H1 (cell line): ENCODE measurements around the gene FREM1. TPM values are rescaled to one million over a fixed set of nuclear protein-coding genes. Genes with fewer than 3 reads are reported as not detected.

Experiments
- CTCF ChIA-PET: fragments of 300-600 bp; sonication (Branson Sonifier 250); formaldehyde crosslinking; loops from one replicate; lab custom pipeline; 2021; ENCODE audit not compliant: partially characterized antibody; lab: Charles Lee
- POLR2A ChIA-PET: fragments of 300-600 bp; sonication (Branson Sonifier 250); formaldehyde crosslinking; loops from one replicate; lab custom pipeline; 2021; ENCODE audit warnings: inconsistent platforms; ENCODE audit not compliant: partially characterized antibody; lab: Charles Lee
- DNase-seq, 2 experiments: peaks; one replicate each; pipeline versions ENCODE4 v3.0.0 to v3.0.0-alpha.2; 2010 to 2022; ENCODE audit warnings: low spot score in 2 of 2, low read depth in 1 of 2, mixed read lengths in 1 of 2
- FAIRE-seq: peaks from 2 replicates; lab custom pipeline; 2011; peaks lifted over from hg19 to GRCh38; lab: Jason Lieb, UNC
- H2AFZ ChIP-seq: 2 replicates; pipeline ENCODE4 v1.8.1; 2012; ENCODE audit warnings: low read length, inconsistent platforms
- H2AK5ac ChIP-seq: 2 replicates; pipeline ENCODE4 v1.6.1; 2013; ENCODE audit warnings: low read depth, low read length
- H2BK120ac ChIP-seq: replicated peaks from 2 replicates; pipeline ENCODE3; 2013; ENCODE audit warnings: low read depth, low read length, inconsistent platforms
- H2BK12ac ChIP-seq: 2 replicates; pipeline ENCODE4 v1.6.1; 2013; ENCODE audit warnings: low read depth, low read length
- H2BK15ac ChIP-seq: 2 replicates; pipeline ENCODE4 v1.6.1; 2013; ENCODE audit warnings: low read length
- H2BK20ac ChIP-seq: 2 replicates; pipeline ENCODE4 v1.6.1; 2013; ENCODE audit warnings: low read length
- H2BK5ac ChIP-seq: 2 replicates; pipeline ENCODE4 v1.6.1; 2013; ENCODE audit warnings: low read depth, low read length
- H3K14ac ChIP-seq: 2 replicates; pipeline ENCODE4 v1.6.1; 2013; ENCODE audit warnings: inconsistent platforms; ENCODE audit not compliant: insufficient read length
- H3K18ac ChIP-seq: 2 replicates; pipeline ENCODE4 v1.6.1; 2013; ENCODE audit warnings: low read length; ENCODE audit errors: extremely low read depth
- H3K23ac ChIP-seq: 2 replicates; pipeline ENCODE4 v1.6.1; 2013; ENCODE audit warnings: inconsistent platforms; ENCODE audit not compliant: insufficient read length
- H3K23me2 ChIP-seq: 2 replicates; pipeline ENCODE4 v1.6.1; 2013; ENCODE audit warnings: low read depth, low read length
- H3K27ac ChIP-seq: 2 replicates; pipeline ENCODE4 v1.6.1; 2011; ENCODE audit warnings: low read depth, low read length, inconsistent platforms
- H3K27me3 ChIP-seq, 4 experiments: replicated peaks in 1 of 4; 1 replicate in 1 of 4; 2 replicates in 3 of 4; pipeline versions ENCODE4 v1.6.1 to v1.8.1; 2011 to 2013; ENCODE audit warnings: low read length in 3 of 4, mild to moderate bottlenecking in 3 of 4, inconsistent platforms in 2 of 4, mixed read lengths in 2 of 4, moderate library complexity in 1 of 4; ENCODE audit not compliant: control insufficient read depth in 3 of 4, insufficient read depth in 3 of 4; ENCODE audit errors: extremely low read depth in 1 of 4
- H3K36me3 ChIP-seq, 4 experiments: 2 replicates each; pipeline versions ENCODE4 v1.6.1 to v1.8.1; 2011 to 2013; ENCODE audit warnings: mild to moderate bottlenecking in 4 of 4, low read length in 3 of 4, moderate library complexity in 2 of 4, control low read depth in 1 of 4, inconsistent platforms in 1 of 4; ENCODE audit not compliant: insufficient read depth in 4 of 4, control insufficient read depth in 2 of 4
- H3K4ac ChIP-seq: replicated peaks from 2 replicates; pipeline ENCODE3; 2013; ENCODE audit warnings: low read length, low read depth, mixed read lengths, inconsistent platforms; ENCODE audit not compliant: insufficient read length
- H3K4me1 ChIP-seq, 4 experiments: replicated peaks in 1 of 4; 1 replicate in 1 of 4; 2 replicates in 3 of 4; pipeline versions ENCODE4 v1.6.1 to v1.8.1; 2011 to 2013; ENCODE audit warnings: low read length in 3 of 4, inconsistent platforms in 2 of 4, mixed read lengths in 1 of 4; ENCODE audit not compliant: insufficient read depth in 4 of 4, control insufficient read depth in 3 of 4
- H3K4me2 ChIP-seq, 2 experiments: 2 replicates each; pipeline versions ENCODE4 v1.6.1 to v1.8.1; 2011 to 2013; ENCODE audit warnings: low read depth in 2 of 2, low read length in 2 of 2, control low read depth in 1 of 2, inconsistent platforms in 1 of 2, mild to moderate bottlenecking in 1 of 2; ENCODE audit not compliant: insufficient read depth in 1 of 2
- H3K4me3 ChIP-seq, 4 experiments: fragments of 200-600, 300-600 bp in 1 of 4; sonication (generic), shearing (Covaris generic), sonication (Bioruptor Twin) in 1 of 4; 2 replicates each; pipeline versions ENCODE4 v1.5.1 to v1.8.1; 2011 to 2016; ENCODE audit warnings: low read length in 4 of 4, low read depth in 3 of 4, control low read depth in 2 of 4, inconsistent platforms in 2 of 4, mild to moderate bottlenecking in 2 of 4, mixed read lengths in 1 of 4, moderate library complexity in 1 of 4; ENCODE audit not compliant: insufficient read depth in 2 of 4; ENCODE audit errors: extremely low read depth in 1 of 4
- H3K56ac ChIP-seq: replicated peaks from 2 replicates; pipeline ENCODE3; 2013; ENCODE audit warnings: low read depth, mild to moderate bottlenecking, mixed read lengths, low read length, inconsistent platforms; ENCODE audit not compliant: insufficient read length
- H3K79me1 ChIP-seq: 2 replicates; pipeline ENCODE4 v1.6.1; 2013; ENCODE audit warnings: low read depth, low read length, control low read depth
- H3K79me2 ChIP-seq, 2 experiments: 2 replicates each; pipeline versions ENCODE4 v1.6.1 to v1.8.1; 2012 to 2013; ENCODE audit warnings: low read length in 2 of 2, mild to moderate bottlenecking in 2 of 2, inconsistent platforms in 1 of 2; ENCODE audit not compliant: insufficient read depth in 2 of 2, control insufficient read depth in 1 of 2
- H3K9ac ChIP-seq, 4 experiments: replicated peaks in 1 of 4; 1 replicate in 1 of 4; 2 replicates in 3 of 4; pipeline versions ENCODE4 v1.6.1 to v1.8.1; 2011 to 2013; ENCODE audit warnings: low read depth in 3 of 4, low read length in 3 of 4, control low read depth in 2 of 4, mild to moderate bottlenecking in 2 of 4, moderate library complexity in 2 of 4, inconsistent platforms in 1 of 4; ENCODE audit errors: extremely low read depth in 1 of 4
- H3K9me3 ChIP-seq, 2 experiments: 2 replicates each; pipeline versions ENCODE4 v1.6.1 to v1.8.1; 2012 to 2013; ENCODE audit warnings: mild to moderate bottlenecking in 2 of 2, moderate library complexity in 2 of 2, control low read depth in 1 of 2, inconsistent platforms in 1 of 2, low read depth in 1 of 2, low read length in 1 of 2, mixed read lengths in 1 of 2; ENCODE audit not compliant: insufficient read depth in 2 of 2
- H4K20me1 ChIP-seq, 2 experiments: replicated peaks in 1 of 2; 2 replicates each; pipeline versions ENCODE3 to v1.8.1; 2011 to 2013; ENCODE audit warnings: inconsistent platforms in 2 of 2, low read length in 2 of 2, mild to moderate bottlenecking in 1 of 2; ENCODE audit not compliant: insufficient read depth in 2 of 2, control insufficient read depth in 1 of 2
- H4K5ac ChIP-seq: 2 replicates; pipeline ENCODE4 v1.6.1; 2013; ENCODE audit warnings: low read length, low read depth, mixed read lengths, inconsistent platforms; ENCODE audit not compliant: insufficient read length
- H4K8ac ChIP-seq: 2 replicates; pipeline ENCODE4 v1.8.0; 2013; ENCODE audit warnings: mild to moderate bottlenecking, moderate library complexity, low read length, inconsistent platforms; ENCODE audit not compliant: insufficient read depth; ENCODE audit errors: extremely low read depth
- H4K91ac ChIP-seq: replicated peaks from 2 replicates; pipeline ENCODE3; 2013; ENCODE audit warnings: low read length, mixed read lengths, inconsistent platforms; ENCODE audit not compliant: insufficient read length
- BCL11A ChIP-seq, 2 experiments: IDR thresholded peaks; one replicate each; pipeline ENCODE4 v1.6.1; 2011; ENCODE audit warnings: low read depth in 2 of 2, low read length in 2 of 2, mild to moderate bottlenecking in 2 of 2
- EGR1 ChIP-seq: IDR thresholded peaks from 2 replicates; pipeline ENCODE4 v1.6.1; 2011; ENCODE audit warnings: low read depth, low read length, borderline replicate concordance
- GTF2F1 ChIP-seq: IDR thresholded peaks from 2 replicates; pipeline ENCODE4 v1.6.1; 2012; ENCODE audit warnings: low read depth, low read length, improper control_type of control experiment, borderline replicate concordance
- MAX ChIP-seq: IDR thresholded peaks from 2 replicates; pipeline ENCODE4 v1.6.1; 2012; ENCODE audit warnings: inconsistent platforms
- RBBP5 ChIP-seq: IDR thresholded peaks from 2 replicates; pipeline ENCODE4 v1.7.1; 2012; ENCODE audit warnings: low read depth, mild to moderate bottlenecking, inconsistent platforms, low read length, moderate library complexity, borderline replicate concordance
- SP1 ChIP-seq: IDR thresholded peaks from 2 replicates; pipeline ENCODE4 v1.6.1; 2011; ENCODE audit warnings: low read depth, low read length
- SP2 ChIP-seq: IDR thresholded peaks from 2 replicates; pipeline ENCODE4 v1.6.1; 2012; ENCODE audit warnings: mild to moderate bottlenecking, low read length, inconsistent platforms
- WGBS, 2 experiments: shearing (Covaris generic) in 1 of 2; methylation state at CpG; one replicate each; pipeline versions ENCODE4 v1.1.6 to v1.1.7; 2013 to 2015; ENCODE audit warnings: low lambda C conversion rate in 2 of 2, mixed read lengths in 2 of 2, inconsistent platforms in 1 of 2, low coverage in 1 of 2, missing lambda C conversion rate in 1 of 2; ENCODE audit not compliant: insufficient replicate concordance in 2 of 2, insufficient coverage in 1 of 2, insufficient read length in 1 of 2; ENCODE audit errors: extremely low coverage in 1 of 2, missing lambda C conversion rate in 1 of 2; 5-methylcytosine and 5-hydroxymethylcytosine counted together
- polyA plus RNA-seq, 7 experiments: library from polyadenylated mRNA; depleted of rRNA in 3 of 7; stranded (reverse) in 5 of 7; unstranded in 2 of 7; fragments of >200 nt in 5 of 7; fragments of 200-250 nt in 2 of 7; gene quantifications; 1 replicate in 5 of 7; 2 replicates in 1 of 7; 4 replicates in 1 of 7; pipeline versions ENCODE4 v1.2.1 to v1.2.3, GENCODE V29; 2011 to 2013; ENCODE audit warnings: missing spikeins in 2 of 7, mixed read lengths in 2 of 7
- total RNA-seq: library from RNA; stranded (reverse); fragmentation: NEBNext Ultra II Directional; extraction: Animal tissue kit (Norgen Biotek cat#: 25700); gene quantifications from 2 replicates; pipeline ENCODE4 v1.2.1, GENCODE V29; 2021

Gene FREM1
- total and polyA plus RNA-seq, 2 of the 8 experiments (the other 6 are each of a cell fraction or from before 2014, with no cell fraction given): 2.6 to 3.1 TPM

- Histone ChIP-seq H3K18ac (no peak overlapping the region), H2BK12ac (no peak overlapping the region), H3K56ac (no peak overlapping the region), H4K20me1 (no peaks in the 10 kb centered on the region), H3K9ac (no peak overlapping the region), H3K27me3 (no peaks in the 10 kb centered on the region), H3K27ac (no peak overlapping the region), H3K14ac (no peak overlapping the region), H2BK5ac (no peak overlapping the region), H2BK120ac (no peak overlapping the region), H3K23me2 (no peaks in the 10 kb centered on the region), H3K23ac (no peak overlapping the region), H2AK5ac (no peak overlapping the region), H3K4me3 (no peak overlapping the region), H2BK15ac (no peak overlapping the region), H3K79me1 (no peaks in the 10 kb centered on the region), H4K91ac (no peak overlapping the region), H2BK20ac (no peak overlapping the region), H2AFZ (no peak overlapping the region), H3K4ac (no peak overlapping the region), H3K79me2 (no peaks in the 10 kb centered on the region), H3K4me1 (peaks cover 0 to 4% (median 0%) of the 10 kb centered on the region in 4 experiments; a peak in 1 of 7 replicates), H3K36me3 (no peaks in the 10 kb centered on the region), H3K9me3 (no peaks in the 10 kb centered on the region), H4K8ac (no peak overlapping the region), H4K5ac (no peak overlapping the region), H3K4me2 (no peak overlapping the region)
- ChIA-PET POLR2A (no interaction called here), CTCF (interaction anchor here (1.1 to 2.3 kb wide), 2 partner anchors 14 to 358 kb away, joined by 3 to 12 read pairs; no protein-coding TSS in a partner anchor)
- 83% methylated on average over 4 of the region's 4 CpGs; no CpG with 5 or more reads in 1 of the 2 experiments for WGBS, 2 experiments
- no peak for FAIRE-seq
- DNase-seq: no peak
- TF ChIP-seq SP2: no peak
- no peak for TF ChIP-seq BCL11A (IDR thresholded peaks at IDR 0.05; ENCODE audit: low read depth in 2 of 2, low read length in 2 of 2)
- TF ChIP-seq RBBP5: no peak
- no peak for TF ChIP-seq MAX
- TF ChIP-seq SP1: no peak
- no peak for TF ChIP-seq GTF2F1
- TF ChIP-seq EGR1: no peak
Observed at GRCh38 chr9:14783358-14783757, 126.9 kb downstream of the FREM1 start.
